HG03521 (cell line): ENCODE results near the gene VPS8.

ENCODE experiments used
- ATAC-seq: cut with Tn5 transposase; IDR thresholded peaks from one replicate; pipeline ENCODE4 v1.9.1; 2021; ENCODE audit warnings: mild to moderate bottlenecking, moderate library complexity; ENCODE audit not compliant: unreplicated experiment

The VPS8 gene

DNA sequence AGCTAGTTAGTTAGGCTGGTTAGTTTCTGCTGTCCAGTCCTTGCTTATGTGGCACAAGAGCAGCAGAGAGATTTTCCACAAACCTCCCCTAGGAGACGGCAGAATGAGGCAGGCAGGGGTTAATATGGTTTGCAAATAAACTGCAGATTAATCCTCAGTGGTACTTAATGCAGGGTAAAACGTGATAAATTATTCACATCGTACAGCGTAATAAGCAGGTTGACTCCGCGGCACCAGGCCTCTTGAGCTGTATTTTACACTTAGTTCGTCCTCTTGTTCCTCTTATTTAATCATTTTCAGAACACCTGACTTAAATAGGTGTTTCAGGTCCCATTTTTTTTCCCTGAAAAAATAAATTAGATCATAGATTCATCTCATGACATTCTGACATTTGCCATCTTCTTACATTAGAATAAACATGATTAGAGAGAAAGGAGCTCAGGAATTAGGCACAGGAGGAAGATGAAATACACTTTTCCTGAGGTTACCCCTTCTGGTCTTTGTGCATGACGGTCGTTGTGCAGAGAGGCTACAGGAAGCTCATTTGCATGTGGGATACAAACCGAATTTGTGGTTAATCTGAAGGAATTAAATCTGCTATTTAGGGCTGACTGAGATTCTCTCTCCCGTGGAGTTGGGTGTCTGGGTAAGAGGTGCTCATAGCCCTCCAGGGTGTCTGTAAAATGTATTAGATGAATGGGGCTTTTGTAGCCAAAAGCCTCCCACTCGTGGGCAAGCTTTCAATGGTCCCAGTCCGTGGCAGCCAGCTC is 27.1 kb upstream of the VPS8 start:
- ATAC-seq = no peak

DNA sequence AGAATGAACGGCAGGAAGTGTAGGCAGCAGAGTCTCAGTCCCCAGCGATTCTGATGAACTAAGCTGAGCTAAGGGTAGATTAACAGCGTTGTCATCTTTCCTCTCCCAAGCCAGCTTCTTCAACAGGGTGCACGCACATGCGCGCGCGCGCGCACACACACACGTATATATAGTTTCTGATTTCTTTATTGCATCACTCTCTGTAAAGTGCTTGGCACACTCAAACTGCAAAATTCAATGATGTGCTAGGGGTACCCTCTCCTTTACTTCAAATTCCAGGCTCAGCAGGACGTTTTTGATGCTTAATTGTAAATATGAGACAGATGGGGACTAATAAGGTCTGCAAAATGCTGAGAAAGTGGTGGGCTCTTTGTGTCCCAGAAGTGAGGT is 26.1 kb upstream of the VPS8 start:
- ATAC-seq = no peak

DNA sequence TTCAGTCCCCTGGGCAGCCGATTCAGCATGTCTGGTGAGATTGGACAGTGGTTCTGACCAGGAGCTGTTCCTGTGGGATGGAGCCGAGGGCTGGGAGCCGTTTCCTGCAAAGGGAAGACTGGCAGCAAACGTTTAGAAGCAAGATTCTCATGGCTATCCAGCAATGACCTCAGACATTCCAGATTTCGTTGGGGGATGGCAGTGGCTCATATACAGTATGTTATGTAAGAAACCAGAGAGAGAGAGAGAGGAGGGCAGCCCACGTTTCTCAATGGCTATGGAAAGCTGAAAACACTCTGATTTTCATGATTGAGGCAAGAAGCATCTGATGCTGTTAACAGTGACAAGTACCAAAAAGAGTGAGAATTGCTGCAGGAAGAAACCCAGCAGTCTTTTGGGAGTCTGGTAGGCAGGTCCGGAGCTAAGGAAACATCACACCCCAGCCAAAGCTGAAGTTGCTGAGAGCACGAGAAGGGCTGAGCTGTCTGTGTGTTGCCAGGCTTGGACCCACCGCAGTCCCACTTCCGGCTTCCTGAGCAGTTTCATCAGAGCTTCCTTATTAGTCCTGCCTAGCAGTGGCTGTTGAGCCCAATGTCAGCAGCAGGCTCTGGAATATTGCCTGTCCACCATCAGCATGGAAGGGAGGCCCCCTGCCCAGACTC is 25.6 kb upstream of the VPS8 start:
- no peak for ATAC-seq

- ATAC-seq = no peak
Observed at GRCh38 chr3:184788751-184789150, 23.2 kb upstream of the VPS8 start.

DNA sequence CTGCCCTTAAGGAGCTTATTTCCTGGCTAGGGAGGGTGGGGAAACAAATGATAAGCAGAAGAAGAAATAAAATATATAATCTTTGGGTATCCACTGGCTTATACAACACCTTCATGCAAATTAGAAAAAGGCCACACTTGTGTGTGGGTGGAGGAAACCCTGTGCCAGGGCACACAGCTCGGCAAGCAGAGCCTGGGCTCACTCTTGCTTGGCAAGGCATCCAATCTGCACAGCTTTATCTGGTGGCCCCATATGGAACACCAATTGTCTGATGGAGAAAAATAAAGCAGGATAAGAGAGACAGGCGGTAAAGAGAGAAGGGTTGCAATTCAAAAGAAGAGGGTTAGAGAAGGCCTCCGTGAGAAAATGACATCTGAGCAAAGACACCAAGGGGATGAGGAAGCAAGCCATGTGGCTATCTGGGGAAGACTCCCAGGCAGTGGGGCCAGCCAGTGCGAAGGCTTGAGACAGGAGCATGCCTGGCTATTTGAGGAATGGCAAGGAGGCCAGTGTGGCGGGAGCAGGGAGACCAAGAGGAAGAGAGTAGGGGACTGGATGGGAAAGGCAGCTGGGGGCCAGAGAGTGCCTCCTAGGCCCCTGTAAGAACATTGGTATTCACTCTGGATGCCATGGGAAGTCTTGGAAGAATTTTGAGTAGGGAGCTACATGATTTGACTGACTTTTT is 22.5 kb upstream of the VPS8 start:
- no peak for ATAC-seq

GRCh38 chr3:184791171-184791570 is 20.8 kb upstream of the VPS8 start:
- ATAC-seq = no peak

DNA sequence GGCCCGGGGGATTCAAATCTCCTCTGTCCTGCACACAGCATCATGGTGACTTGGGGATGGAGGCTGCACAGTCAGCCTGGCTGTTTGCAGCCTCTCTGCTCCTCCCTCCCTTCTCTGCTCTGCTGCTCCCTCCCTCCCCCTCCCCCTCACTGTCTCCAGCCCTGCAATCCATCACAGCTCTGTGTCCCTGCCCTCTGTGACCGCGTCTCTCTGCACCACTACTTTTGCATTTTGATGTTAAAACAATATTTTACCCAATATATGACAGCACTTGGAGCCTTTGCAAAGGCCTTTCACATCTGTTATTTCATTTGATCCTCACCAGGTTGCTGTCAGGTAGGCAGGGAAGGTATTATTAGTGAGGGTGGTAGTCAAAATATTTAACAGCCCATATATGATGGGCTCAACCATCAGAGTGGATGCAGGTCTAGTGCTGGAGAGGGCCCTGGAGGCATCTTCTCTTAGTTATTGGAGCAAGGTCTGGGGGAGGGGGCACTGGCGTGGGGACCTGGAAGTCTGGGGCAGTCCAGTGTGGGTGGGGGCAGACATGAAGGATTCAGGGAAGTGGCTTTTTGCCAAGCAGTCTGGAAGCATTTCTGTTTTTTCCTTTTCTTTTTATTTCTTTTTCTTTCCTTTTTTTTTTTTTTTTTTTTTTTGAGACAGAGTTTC is 16.3 kb upstream of the VPS8 start:
- ATAC-seq = no peak

GRCh38 chr3:184796551-184796950 is 15.4 kb upstream of the VPS8 start:
- no peak for ATAC-seq

GRCh38 chr3:184796954-184797353 is 15.0 kb upstream of the VPS8 start:
- ATAC-seq = no peak

- no peak for ATAC-seq
Observed at GRCh38 chr3:184798120-184798519, 13.8 kb upstream of the VPS8 start.

DNA sequence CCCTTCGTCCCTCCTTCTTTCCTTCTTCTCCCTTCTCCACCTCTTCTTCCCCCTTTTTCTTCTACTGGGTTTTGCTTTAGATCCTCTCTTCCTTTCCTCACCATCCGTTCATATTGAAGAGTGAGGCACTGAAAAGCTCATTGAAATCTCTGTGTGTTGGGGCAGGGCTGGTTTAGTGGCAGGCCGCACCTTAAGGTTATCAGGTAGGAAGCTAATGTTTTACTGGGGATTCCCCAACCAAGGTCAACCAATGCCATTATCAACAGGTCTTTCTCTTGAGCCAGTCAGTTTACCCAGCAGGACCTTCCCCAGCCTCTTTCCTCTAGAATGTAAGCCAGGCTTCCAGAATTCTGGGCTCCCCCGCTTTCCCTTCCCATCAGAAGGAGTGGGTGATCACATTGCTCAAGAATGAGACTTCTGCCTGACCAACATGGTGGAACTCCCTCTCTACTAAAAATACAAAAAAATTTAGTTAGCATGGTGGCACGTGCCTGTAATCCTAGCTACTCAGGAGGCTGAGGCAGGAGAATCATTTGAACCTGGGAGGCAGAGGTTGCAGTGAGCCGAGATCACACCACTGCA is 11.5 kb upstream of the VPS8 start:
- no peak for ATAC-seq

- no peak for ATAC-seq
Observed at GRCh38 chr3:184801241-184801785, 10.7 kb upstream of the VPS8 start.

DNA sequence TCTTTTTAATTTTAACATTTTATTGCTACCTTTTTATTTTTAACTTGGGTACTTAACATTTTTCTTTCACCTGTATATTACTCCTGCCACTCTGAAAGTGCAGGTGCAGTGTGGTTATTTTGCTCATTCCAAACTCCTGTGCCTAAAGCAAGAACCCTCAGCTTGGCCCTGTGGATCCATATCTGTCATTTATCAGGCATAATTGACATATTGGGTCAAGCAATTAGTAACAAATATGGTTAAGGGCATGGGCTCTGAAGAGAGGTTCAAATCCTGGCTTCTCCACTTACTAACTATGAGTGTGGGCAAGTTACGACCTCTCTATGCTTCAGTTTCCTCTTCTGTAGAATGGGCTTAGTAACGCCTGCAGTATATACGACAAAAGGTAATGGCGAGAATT is 9.8 kb upstream of the VPS8 start:
- no peak for ATAC-seq

DNA sequence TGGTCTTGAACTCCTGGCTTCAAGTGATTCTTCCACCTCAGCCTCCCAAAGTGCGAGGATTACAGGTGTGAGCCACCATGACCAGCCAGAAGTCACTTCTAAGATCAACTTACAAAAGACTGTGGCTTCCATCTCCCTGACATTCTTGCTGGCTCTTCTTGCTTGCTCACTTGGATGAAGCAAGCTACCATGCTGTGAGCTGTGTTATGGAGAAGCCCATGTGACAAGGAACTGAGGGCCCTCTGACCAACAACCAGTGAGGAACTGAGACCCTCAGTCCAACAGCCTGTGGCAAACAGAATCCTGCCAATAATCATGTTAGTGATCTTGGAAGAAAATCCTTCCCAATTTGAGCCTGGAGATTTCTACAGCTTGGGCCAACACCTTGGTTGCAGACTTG is 7.2 kb upstream of the VPS8 start:
- ATAC-seq = no peak

GRCh38 chr3:184805351-184806038 is 6.5 kb upstream of the VPS8 start:
- ATAC-seq = no peak

- ATAC-seq = no peak
Observed at GRCh38 chr3:184806567-184807271, 5.2 kb upstream of the VPS8 start.

- no peak for ATAC-seq
Observed at GRCh38 chr3:184807549-184807948, 4.4 kb upstream of the VPS8 start.

- ATAC-seq = no peak
Observed at GRCh38 chr3:184808021-184808420, 3.9 kb upstream of the VPS8 start.

DNA sequence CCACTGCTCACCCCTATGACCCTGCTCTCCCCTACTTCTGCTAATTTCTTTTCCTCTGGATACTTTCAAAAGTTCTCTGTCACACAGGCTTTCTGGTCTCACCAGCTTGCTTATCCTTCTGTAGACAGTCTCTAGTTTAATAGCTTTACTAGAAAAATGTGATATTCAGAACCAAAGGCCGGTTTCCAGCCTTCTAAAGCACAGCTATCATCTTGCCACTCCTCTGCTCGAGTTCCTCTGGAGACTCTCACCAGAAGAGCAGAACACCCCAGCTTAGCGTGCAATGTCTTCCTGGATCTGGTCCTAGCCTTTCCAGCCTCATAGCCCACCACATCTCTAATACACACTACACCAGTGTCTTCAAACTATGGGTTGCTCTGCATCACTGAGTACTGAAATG is 1.8 kb upstream of the VPS8 start:
- no peak for ATAC-seq

DNA sequence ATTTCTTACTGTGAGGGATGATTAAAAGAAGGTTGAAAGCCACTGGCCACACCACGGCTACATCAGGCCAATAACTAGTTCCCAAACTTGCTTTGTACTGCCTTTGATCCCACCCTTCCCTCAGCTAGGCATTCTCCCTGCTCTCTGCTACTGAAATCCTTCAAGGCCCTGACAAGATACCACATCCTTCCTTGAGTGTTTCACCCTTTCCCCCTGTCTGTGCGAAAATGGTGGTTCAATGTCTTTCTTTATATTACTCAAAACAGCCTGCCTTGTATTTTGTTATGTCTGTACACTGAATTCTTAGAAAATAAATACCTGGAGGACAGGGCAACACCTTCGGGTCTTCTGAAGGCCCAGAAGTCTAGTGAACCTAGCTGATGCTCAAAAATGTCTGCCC is 932 bp upstream of the VPS8 start:
- no peak for ATAC-seq
